GM21786 (cell line): ENCODE results near the gene PLPP2.
"Not testable (repeated sequence)": the region's sequence is repeated elsewhere in the genome, so short reads cannot be mapped to it uniquely, and the experiment has no call there.

Experiments
- ATAC-seq: cut with Tn5 transposase; IDR thresholded peaks from one replicate; pipeline ENCODE4 v1.9.1; 2021; ENCODE audit not compliant: unreplicated experiment

PLPP2 gene

GRCh38 chr19:275000-275399 lies 16.2 kb downstream of the PLPP2 start:
- no peak for ATAC-seq

- no peak for ATAC-seq
Measured at GRCh38 chr19:273393-273792, 17.8 kb downstream of the PLPP2 start.

DNA sequence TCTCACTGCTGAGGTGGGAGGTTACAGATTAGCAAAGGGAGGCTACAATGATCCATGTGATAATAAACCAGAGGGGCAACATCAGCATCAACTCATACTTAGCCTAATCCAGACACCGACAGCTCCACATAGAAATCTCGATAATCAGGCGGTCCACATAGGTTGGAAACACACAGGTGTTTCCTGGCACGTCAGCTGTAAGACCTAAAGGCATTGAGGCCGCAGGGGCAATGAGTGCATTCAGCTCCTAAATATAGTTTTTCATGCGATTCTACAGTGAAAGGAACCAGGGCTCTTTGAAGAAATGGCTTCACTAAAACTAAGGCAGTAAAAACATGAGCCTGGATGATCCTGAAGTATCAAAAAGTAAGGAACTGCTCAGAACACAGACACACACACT lies 19.3 kb downstream of the PLPP2 start:
- no peak for ATAC-seq

- ATAC-seq, result not testable (repeated sequence)
Measured at GRCh38 chr19:270766-271318, 20.4 kb downstream of the PLPP2 start.

GRCh38 chr19:269241-269640 lies 22.0 kb downstream of the PLPP2 start:
- ATAC-seq, result no peak

- no peak for ATAC-seq
Measured at GRCh38 chr19:262125-262524, 29.1 kb downstream of the PLPP2 start.

DNA sequence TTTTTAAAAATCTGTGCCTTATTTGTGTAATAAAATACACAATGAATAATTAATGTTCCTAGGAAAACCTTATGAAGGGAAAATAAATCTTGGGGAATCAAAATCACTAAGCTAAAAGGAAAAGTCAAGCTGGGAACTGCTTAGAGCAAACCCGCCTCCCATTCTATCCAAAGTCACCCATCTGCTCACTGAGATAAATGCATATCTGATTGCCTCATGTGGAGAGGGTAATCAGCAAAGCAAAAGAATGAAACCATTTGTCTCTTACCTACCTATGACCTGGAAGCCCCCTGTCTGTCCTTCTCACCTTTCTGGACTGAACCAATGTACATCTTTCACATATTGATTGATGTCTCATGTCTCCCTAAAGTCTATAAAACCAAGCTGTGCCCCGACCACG lies 34.4 kb downstream of the PLPP2 start:
- ATAC-seq, result not testable (repeated sequence)

GRCh38 chr19:252421-253186 lies 38.6 kb downstream of the PLPP2 start:
- not testable (repeated sequence) for ATAC-seq

GRCh38 chr19:246551-246950 lies 44.7 kb downstream of the PLPP2 start:
- ATAC-seq, result no peak

DNA sequence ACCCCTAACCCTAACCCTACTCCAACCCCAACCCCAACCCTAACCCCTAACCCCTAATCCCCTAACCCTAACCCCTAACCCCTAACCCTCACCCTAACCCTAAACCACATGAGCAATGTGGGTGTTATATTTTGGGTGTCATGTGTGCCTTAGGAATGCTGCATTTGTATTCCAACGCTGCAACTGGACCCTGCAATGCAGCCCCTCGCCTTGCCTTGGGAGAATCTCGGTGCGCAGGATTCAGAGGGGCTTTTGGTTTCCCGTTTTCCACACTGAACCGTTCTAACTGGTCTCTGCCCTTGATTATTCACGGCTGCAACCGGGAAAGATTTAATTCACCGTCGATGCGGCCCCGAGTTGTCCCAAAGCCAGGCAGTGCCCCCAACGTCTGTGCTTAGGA lies 45.3 kb downstream of the PLPP2 start:
- ATAC-seq, result not testable (repeated sequence)

DNA sequence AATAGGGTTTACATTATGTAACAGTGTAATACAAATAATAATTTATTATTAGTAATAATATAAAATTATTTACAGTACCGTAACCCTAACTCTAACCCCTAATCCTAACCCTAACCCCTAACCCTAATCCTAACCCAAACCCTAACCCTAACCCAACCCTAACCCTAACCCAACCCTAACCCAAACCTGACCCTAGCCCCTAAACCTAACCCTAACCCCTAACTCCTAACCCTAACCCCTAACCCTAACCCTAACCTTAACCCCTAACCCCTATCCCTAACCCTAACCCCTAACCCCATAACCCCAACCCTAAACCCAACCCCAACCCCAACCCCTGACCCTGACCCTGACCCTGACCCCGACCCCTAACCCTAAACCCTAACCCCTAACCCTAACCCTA lies 45.7 kb downstream of the PLPP2 start:
- no peak for ATAC-seq
